NCI-H748 treated with DMSO at 0.1 percent for 48 hours (cell line): ENCODE data around the gene CHAF1A.

Experiments
- DNase-seq: peaks from one replicate; lab custom pipeline; 2025; lab: John Stamatoyannopoulos, UW

The CHAF1A gene, protein sequence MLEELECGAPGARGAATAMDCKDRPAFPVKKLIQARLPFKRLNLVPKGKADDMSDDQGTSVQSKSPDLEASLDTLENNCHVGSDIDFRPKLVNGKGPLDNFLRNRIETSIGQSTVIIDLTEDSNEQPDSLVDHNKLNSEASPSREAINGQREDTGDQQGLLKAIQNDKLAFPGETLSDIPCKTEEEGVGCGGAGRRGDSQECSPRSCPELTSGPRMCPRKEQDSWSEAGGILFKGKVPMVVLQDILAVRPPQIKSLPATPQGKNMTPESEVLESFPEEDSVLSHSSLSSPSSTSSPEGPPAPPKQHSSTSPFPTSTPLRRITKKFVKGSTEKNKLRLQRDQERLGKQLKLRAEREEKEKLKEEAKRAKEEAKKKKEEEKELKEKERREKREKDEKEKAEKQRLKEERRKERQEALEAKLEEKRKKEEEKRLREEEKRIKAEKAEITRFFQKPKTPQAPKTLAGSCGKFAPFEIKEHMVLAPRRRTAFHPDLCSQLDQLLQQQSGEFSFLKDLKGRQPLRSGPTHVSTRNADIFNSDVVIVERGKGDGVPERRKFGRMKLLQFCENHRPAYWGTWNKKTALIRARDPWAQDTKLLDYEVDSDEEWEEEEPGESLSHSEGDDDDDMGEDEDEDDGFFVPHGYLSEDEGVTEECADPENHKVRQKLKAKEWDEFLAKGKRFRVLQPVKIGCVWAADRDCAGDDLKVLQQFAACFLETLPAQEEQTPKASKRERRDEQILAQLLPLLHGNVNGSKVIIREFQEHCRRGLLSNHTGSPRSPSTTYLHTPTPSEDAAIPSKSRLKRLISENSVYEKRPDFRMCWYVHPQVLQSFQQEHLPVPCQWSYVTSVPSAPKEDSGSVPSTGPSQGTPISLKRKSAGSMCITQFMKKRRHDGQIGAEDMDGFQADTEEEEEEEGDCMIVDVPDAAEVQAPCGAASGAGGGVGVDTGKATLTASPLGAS

DNA sequence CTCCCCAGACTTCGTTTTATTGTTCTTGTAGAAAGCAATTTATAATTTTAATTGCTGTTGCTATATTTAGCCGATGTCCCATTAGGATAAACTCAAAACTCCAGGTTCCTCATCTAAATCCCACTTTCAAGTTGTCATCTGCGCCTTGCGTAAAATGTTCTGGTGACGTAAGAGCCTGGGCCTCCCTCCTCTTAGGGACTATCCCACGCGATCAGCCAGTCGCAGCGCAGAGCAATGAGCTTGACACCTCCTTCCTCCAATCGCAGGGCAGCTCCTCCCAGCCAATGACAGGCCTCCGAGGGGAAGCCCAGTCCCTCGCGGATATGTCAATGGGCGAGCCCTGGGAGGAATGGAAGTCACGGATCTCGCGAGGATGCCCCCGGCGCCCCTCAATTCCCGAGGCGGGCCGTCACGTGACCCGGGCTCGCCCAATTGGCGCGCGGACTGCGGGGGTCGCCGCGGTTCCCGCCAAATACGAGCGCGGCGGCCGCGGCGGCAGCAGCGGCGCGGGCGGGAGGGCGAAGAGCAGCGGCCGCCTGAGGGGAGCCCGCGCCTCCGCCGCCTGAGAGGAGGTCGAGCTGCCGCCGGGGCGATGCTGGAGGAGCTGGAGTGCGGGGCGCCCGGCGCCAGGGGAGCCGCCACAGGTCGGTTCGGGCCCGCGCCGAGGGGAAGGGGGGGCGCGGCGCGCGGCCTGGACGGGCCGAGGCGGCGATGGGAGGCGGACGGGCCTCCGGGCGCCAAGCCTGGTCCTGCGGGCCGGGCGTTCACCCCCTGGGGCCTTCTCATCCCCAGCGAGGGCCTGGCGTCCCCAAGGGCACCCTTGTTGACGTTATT is at the start of gene CHAF1A:
Gene CHAF1A (plus strand): TSS at position 470 of the 834 bp plus-strand sequence. CDS start 123 bp downstream, at position 593.
- DNase-seq, result peak; percentile 96

DNA sequence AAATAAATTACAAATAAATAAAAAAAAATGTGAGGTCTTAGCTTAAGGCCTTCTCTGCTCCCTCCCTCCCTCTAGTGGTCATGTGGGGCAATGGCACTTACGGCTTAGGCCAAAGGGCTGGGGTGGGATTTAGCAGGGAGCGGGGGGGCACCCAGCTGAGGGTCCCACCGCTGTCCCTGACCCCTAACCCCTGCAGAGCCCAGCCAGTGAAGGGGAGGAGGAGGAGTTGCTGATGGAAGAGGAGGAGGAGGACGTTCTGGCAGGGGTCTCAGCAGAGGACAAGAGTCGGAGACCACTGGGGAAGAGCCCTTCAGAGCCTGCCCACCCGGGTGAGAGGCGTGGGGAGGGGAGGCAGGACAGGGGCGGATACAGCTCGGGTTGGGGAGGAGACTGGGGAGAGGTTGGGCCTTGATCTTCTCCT is 49.7 kb upstream of the CHAF1A start:
- DNase-seq, result peak; percentile 7

DNA sequence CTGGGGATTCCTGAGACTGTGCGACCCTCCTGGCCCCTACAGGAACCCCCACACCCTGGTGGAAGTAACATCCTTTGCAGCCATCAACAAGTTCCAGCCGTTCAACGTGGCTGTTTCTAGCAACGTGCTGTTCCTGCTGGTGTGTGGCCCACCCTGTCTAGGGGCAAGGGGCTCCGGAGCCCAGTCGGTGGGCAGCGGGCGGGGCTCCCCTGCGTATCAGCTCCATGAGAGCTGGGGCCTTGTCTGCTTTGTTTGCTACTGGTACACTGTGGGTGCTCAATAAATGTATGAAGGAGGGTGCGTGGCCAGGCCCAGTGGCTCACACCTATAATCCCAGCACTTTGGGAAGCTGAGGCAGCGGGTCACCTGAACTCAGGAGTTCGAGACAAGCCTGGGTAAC is 48.2 kb upstream of the CHAF1A start:
- DNase-seq, result no peak

DNA sequence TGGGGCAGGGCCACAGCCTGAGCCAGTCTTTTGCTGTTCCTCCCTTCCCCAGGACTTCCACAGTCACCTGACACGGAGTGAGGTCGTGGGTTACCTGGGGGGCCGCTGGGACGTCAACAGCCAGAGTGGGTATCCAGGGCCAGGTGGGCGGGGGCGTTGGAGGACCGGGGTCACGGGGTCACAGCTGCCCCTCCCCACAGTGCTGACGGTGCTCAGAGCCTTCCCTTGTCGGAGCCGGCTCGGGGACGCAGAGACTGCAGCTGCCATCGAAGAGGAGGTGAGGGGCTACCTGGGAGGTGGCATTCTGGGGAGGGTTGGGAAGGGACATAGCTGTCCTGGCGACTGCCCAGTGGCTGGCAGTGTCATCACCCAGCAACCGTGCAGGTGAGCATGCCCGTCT is 47.5 kb upstream of the CHAF1A start:
- DNase-seq, result no peak

DNA sequence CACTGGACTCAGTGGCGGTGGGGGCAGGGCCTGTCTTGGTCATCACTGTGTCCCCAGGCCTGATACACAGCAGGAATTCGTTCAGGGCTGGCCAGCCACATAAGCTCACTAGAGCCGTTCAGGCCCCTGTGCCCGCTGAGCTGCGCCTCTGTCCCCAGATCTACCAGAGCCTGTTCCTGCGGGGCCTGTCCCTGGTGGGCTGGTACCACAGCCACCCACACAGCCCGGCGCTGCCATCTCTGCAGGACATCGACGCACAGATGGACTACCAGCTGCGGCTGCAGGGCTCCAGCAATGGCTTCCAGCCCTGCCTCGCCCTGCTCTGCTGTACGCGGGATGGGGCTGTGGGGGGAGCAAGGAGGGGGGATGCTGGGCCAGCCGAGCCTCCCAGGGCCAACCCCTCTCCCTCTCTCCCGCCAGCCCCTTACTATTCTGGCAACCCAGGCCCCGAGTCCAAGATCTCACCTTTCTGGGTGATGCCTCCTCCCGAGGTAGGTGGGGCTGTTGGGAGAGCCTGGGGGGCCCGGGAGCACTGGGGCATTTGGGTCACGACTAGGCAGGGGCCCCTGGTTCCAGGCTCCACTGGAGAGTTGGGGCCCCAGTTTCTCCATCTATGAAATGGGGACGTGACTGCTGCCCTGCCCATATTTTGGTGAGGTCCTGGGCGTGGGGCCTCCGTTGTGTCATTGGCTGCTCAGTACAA is 45.2 kb upstream of the CHAF1A start:
- DNase-seq, result no peak

DNA sequence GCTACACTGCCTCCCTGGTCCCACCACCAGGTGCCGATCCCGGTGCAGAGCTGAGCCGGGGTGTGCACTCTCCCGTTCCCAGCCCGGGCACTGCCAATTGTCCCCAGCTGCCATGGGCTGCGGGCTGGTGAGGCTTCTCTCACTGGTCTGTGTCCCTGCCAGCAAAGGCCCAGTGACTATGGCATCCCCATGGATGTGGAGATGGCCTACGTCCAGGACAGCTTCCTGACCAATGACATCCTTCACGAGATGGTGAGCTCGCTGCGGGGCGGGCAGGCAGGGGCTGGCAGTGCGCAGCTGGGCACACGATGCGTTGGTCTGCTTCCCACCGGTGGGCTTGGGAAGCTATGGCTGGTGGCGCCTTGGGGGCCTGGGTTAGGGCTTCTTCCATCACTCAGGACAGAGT is 44.5 kb upstream of the CHAF1A start:
- no peak for DNase-seq

DNA sequence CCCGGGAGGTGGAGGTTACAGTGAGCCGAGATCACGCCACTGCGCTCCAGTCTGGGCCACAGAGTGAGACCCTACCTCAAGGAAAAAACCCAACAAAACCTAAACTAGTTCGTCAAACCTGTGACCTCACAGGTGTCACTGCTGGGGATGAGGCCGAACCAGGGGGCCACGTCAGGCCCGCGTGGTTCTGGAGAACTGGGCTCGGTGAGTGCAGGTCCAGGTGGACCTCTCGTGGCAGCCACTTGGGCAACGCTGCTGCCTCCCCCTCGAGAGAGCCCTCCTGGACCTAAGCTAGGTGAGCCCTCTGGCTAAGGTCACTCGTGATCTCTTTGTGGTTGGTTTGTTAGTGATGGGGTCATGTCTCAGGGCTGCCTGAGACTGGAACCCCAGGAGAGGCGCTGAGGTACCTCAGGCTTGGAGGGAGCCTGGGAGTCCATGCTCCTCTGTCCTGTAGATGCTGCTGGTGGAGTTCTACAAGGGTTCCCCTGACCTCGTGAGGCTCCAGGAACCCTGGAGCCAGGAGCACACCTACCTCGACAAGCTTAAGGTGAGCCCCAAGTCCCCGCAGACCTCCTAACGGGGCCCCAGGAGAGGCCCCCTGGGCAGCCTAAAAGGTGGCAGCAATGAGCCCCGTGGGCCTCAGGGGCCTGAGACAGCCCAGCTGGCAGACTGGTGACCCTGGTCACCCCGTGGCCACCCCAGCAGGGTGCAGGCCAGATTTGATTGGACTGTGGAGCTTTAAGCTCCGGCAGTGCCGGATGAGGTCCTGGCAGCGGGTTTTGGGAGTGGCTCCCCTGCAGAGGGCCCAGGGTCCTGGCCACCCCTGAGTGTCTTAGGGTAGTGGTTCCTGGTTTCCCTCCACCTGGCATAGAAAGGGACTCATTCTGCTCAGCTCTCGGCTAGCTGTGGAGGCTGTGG is 43.5 kb upstream of the CHAF1A start:
- DNase-seq, result no peak

DNA sequence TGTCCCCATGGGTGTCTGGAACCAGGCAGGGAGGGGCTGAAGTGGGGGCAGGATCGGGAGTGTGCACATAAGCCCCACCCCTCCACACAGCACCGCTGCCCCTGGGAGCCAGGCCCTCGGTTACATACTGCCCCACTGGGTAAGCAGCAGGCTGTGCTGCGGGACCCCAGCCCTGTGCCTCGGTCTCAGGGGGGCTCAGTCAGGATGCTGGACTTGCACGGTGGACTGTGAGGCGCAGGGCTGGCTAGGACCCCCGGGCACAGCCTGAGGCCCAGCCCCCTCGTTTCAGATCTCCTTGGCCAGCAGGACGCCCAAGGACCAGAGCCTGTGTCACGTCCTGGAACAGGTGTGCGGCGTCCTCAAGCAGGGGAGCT is 42.8 kb upstream of the CHAF1A start:
- no peak for DNase-seq

DNA sequence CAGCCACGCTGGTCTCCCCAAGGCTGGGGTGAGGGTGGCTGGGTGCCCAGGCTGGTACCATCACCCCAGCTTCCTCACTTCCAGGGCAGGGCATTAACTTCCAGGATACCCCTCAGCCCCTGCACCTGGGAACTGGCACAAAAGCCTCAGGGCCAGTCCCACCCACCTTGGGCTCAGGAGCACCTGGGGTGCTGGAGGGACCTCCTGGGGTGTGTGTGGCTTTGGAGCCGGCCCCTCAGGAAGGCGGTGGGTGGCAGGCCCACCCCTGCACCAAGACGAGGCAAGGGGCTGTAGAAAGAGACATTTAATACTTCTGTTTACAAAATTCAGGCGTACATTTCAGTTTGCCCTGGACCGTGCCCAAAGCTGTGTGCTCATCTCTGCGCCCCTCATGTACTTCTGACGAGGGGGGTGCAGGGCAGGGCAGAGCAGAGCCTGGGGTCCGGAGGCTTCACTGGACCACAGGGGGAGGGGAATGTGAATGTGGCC is 42.3 kb upstream of the CHAF1A start:
- DNase-seq, result no peak

DNA sequence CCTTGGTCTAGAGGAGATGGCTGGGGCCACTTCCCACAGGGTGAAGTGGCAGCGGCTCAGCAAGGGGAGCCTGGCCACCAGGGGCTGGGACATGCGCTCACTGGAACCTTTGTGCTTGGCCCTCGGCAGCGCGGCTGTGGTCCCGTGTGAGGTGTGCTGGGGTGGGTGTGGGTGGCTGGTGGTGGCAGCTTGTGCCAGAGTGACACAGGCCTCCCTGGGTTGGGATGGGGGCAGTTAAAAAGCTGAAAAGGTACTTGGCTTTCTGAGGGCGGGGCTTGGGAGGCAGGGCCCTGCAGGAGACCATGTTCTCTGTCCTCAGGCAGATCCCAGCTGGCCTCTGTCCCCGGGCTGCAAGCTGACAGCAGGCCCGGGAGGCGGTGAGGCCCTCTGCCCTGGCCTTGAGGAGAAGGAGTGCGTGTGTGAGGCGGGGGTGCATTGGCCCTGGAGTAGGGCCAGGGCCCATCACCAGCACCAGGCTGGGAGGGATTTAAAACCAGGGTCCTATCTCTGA is 41.7 kb upstream of the CHAF1A start:
- DNase-seq, result no peak

DNA sequence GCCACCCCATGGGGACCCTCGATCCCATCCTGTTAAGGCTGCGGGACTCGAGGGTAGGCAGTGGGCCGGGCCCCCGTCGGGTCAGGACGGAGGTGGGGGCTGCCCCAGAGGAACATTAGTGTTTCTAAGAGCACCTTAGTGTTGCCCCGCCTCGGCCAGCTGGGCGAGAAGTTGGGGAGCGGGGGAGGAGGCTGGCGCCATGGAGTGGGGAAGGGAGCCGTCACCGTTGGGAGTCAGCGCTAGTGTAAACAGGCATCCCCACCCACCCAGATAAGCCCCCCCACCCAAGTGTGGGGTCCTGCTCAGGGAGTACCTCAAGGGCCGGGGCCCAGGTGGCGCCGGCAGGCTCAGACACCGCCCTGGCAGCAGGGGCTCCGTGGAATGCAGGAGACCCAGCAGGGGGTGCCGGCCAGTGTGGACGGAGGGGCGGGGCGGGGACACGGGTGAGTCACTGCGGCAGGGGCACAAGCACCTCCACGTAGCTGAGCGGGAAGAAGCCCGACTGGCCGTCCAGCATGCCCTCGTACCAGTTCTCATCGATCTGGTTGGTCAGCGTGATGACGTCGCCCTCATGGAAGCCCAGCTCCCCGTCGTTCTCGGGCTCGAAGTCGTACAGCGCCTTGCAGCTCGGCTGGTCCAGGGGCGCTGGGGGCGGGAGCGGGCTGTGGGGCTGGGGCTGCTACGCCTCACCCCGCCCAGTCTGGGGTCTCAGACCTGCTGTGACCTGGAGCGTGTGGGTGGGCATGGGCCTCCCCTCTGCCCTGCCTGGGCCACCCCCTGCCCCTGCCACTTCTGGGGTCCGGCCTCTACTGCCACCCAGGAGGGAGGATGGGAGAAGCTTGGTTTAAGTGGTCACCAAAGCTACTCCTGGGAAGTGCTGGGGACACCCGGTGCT is 41.0 kb upstream of the CHAF1A start:
- no peak for DNase-seq

DNA sequence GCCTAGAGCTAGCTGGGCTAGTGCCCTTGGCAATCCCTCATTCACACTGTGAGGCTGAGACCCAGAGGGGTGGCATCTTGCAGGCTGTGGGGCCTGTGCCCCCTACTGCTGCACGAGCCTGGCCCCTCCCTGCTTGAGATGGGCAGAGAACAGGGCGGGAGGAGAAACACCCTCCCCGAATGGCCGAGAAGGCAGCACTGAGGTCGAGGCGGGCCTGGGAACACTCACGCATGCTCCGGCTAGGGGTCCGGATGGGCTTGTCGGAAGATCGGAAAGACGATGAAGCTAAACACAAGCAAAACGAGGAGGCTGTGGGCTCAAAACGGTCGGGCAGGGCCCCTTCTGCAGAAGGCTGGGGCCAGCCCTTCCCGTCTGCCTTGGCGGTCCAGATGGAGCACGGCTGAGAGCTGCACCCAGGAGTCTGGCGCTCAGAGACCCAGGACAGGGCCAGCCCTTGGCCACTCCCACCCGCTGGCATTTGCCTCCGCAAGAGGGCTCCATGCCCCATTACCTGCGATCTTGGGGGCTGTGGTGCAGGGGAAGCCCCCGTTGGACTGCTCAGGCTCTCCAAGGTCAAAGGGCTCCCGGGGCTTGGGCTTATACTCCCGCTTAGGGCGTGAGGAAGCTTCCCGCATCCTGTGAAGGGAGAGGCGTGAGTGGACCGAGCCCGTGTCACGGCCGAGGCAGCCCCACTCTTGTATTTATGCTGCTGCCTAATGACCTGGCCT is 40.2 kb upstream of the CHAF1A start:
- DNase-seq, result no peak

DNA sequence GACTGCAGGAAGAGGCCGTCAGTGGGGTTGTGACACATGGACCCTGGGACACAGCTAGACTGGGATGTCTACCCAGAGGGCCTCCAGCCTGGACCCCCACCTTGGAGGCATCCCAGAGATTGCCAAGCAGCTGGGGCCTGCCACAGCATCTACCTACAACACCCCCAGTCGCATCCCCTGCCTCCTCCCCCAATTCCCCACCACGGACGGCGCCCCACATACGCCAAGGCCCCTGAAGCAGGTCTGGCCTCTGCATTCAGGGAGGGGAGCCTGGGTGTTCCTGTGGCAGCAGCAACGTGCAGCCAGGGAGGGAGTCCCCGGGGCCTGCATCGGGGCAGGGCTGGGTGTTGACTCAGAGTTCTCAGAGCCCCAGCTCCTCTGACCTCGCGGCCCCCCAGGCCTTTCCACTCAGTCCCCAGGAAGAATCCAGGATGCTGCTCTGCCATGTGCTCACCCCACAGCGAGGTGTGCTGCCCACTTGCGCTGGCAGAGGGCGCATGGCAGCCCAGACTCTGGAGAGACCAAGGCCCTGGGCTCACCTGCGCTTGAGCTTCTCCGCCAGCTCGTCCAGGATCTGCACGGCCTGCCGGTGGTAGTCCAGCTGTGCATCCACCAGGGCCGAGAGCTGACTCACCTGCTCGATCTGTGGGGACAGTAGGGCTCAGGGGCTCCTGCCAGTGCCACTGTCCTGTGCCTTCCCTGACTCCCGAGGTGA is 39.5 kb upstream of the CHAF1A start:
- no peak for DNase-seq

DNA sequence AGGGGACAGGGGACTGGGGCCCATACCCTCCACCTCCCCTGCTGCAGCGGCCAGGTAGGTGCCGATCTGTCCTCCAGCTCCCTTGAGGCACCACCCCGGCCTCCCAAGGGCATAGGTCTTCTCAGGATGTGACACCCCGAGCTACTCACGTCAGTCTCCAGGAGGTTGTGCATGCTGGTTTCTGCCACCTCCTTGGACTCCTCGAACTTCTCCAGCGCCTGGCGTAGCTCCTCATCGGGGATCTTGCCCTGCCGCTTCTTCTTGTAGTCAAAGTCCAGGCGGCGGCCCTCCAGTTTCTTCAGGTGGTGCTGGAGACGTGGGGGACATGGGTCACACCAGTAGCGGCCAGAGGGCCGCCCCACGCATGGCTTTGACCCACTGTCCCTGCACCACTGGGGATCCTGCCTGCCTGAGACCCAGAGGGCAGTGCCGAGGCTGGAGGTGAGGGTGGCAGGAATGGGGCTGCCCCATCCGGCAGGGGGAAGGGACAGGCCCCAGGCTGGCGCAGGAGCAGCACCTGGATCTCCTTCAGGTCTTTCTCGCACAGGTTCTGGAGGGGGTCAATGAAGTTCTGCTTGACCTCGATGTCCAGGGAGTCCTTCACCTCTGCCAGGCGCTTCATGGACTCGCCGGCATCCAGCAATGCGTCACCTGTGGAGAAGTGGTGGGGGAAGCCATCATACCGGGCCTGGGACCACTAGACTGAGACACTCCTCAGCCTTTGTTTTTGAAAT is 38.7 kb upstream of the CHAF1A start:
- DNase-seq, result no peak

DNA sequence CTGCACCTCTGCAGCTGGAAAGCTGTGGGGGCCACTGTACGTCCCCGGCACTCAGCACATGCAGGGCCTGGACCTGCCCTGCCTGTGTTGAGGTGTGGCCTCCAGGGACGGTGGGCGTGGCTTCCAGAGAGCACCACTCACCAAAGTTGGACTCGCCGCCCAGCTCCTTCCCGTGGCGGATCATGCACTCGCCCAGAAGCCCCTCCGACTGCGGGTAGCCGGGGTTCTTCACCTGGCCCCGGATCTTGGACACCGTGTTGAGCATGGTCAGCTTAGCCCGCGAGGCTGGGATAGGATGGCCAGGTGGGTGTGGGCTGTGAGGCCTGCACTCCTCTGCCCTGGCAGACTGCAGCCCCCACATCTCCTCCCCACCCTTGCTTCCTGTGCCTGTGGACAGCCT is 37.1 kb upstream of the CHAF1A start:
- no peak for DNase-seq

DNA sequence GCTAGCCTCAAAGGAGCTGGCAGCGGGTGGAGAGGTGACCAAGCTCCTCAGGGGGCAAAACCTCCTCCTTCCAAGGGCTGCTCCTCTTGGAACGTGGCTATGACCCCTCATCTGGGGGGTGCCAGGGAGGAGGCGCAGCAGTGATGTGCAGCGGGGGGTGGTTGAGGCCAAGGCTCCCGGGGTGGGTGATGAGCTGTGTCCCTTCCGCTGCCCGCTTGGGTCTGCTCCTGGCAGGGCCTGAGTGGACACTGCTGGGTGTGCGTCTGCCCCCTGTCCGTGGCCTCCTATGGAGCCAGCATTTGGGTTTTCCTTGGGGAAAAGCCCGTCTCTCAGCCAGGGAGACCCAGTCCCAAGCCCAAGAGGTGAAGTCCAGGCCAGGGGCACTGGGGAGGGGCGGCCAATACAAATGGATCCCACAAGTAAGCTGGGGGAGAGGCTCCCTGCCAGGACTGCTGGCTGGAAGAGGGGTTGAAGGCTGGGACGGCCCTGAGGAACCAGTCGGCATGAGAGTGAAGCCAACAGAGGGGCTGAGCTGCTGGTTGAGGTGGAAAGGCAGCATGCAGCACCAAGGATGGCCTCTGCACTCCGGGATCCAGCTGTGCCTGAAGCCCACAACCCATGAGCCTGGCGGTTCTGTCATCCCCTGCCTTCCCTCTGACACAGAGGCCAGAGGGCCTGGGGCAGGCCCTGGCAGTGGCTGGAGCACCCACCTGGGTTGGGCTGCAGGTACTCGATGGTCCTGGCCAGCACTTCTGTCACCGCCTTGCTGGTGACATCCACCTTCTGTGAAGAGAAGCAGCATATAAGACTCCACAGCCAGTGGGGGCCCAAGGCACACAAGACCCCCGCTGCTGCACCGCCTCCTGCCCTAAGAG is 36.4 kb upstream of the CHAF1A start:
- no peak for DNase-seq
